ENCODE data around the gene PAX3. TPM values are rescaled to one million over a fixed set of nuclear protein-coding genes. Genes with fewer than 3 reads are reported as not detected.

PAX3 gene
- total and polyA plus RNA-seq, 3 experiments from 2014 or later = not detected

- Mint-ChIP-seq H3K4me1 (peaks cover 30 to 45% (median 39%) of the 10 kb centered on the region in 3 donors), H3K4me3 (peak overlapping the region in 1 of 7 donors; percentile 44), H3K36me3 (no peaks in the 10 kb centered on the region), H3K27me3 (peaks cover 90 to 91% of the 10 kb centered on the region in 2 donors), H3K9me3 (peaks cover 0 to 29% (median 17%) of the 10 kb centered on the region in 5 donors), H3K27ac (no peak overlapping the region)
- ChIA-PET CTCF (no interaction called here), POLR2A (no interaction called here)
- Histone ChIP-seq H3K9me3 (ENCODE audit: low read length) (no peaks in the 10 kb centered on the region), H3K36me3 (ENCODE audit: insufficient read depth, low read length) (no peaks in the 10 kb centered on the region), H3K4me3 (ENCODE audit: low read length) (no peak overlapping the region), H3K27ac (ENCODE audit: low read depth, low read length) (no peak overlapping the region), H3K27me3 (ENCODE audit: insufficient read depth, low read length, poor library complexity, severe bottlenecking) (peaks cover 73% of the 10 kb centered on the region), H3K4me1 (ENCODE audit: insufficient read depth, low read length) (peaks cover 1% of the 10 kb centered on the region)
- peak in 1 of 5 donors; percentile 26 for DNase-seq
Observed at GRCh38 chr2:222297600-222297935, 1.2 kb downstream of the PAX3 start.

- H3K27ac ChIP-seq (ENCODE audit: low read depth, low read length) = no peak overlapping the region
- ChIA-PET CTCF (no interaction called here), POLR2A (no interaction called here)
- H3K4me1 ChIP-seq (ENCODE audit: insufficient read depth, low read length) = no peaks in the 10 kb centered on the region
- no peaks in the 10 kb centered on the region for H3K36me3 ChIP-seq (ENCODE audit: insufficient read depth, low read length)
- Mint-ChIP-seq H3K4me1 (peaks cover 27 to 40% (median 34%) of the 10 kb centered on the region in 3 donors), H3K27me3 (peaks cover 90 to 91% of the 10 kb centered on the region in 2 donors), H3K9me3 (peaks cover 0 to 26% (median 18%) of the 10 kb centered on the region in 5 donors), H3K36me3 (no peaks in the 10 kb centered on the region), H3K4me3 (peak overlapping the region in 6 of 7 donors; percentile 19 to 85 (median 46)), H3K27ac (peak overlapping the region in 1 of 8 donors; percentile 74)
- peak in 1 of 5 donors; percentile 20 for DNase-seq
- no peaks in the 10 kb centered on the region for H3K9me3 ChIP-seq (ENCODE audit: low read length)
- peaks cover 68% of the 10 kb centered on the region for H3K27me3 ChIP-seq (ENCODE audit: insufficient read depth, low read length, poor library complexity, severe bottlenecking)
- H3K4me3 ChIP-seq (ENCODE audit: low read length) = no peak overlapping the region
Observed at GRCh38 chr2:222296911-222297599, 1.7 kb downstream of the PAX3 start.

- Mint-ChIP-seq H3K9me3 (peaks cover 0 to 22% (median 18%) of the 10 kb centered on the region in 5 donors), H3K27ac (no peak overlapping the region), H3K4me3 (peak overlapping the region in 6 of 7 donors; percentile 10 to 66 (median 24)), H3K27me3 (peaks cover 87 to 88% of the 10 kb centered on the region in 2 donors), H3K4me1 (peaks cover 27 to 39% (median 34%) of the 10 kb centered on the region in 3 donors), H3K36me3 (no peaks in the 10 kb centered on the region)
- ChIA-PET CTCF (no interaction called here), POLR2A (no interaction called here)
- no peak overlapping the region for H3K27ac ChIP-seq (ENCODE audit: low read depth, low read length)
- no peaks in the 10 kb centered on the region for H3K4me1 ChIP-seq (ENCODE audit: insufficient read depth, low read length)
- H3K27me3 ChIP-seq (ENCODE audit: insufficient read depth, low read length, poor library complexity, severe bottlenecking) = peaks cover 61% of the 10 kb centered on the region
- no peak for DNase-seq
- H3K36me3 ChIP-seq (ENCODE audit: insufficient read depth, low read length) = no peaks in the 10 kb centered on the region
- H3K4me3 ChIP-seq (ENCODE audit: low read length) = no peak overlapping the region
- H3K9me3 ChIP-seq (ENCODE audit: low read length) = no peaks in the 10 kb centered on the region
Observed at GRCh38 chr2:222296311-222296741, 2.5 kb downstream of the PAX3 start.

- no peaks in the 10 kb centered on the region for H3K36me3 ChIP-seq (ENCODE audit: insufficient read depth, low read length)
- peaks cover 27 to 39% (median 34%) of the 10 kb centered on the region in 3 donors for H3K4me1 Mint-ChIP-seq
Observed at GRCh38 chr2:222295368-222296062, 3.3 kb downstream of the PAX3 start.

DNA sequence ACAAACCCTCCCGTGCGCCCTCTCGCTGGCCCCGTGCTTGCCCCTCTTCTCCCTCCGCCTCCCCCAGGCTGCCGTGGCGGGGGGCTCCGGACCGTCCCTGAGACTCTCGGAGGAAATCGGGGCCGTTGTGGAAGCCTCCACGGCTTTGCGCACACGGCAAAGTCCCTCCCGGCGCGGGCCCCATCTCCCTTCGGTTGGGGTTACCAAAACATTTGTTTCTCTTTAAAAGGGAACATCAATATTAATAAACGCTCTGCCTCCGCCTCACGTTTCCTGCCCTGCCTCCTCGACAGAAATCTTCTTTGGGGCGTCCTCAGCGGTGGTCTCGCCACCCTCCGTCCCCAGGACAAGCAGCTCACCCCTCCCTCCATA, 3.8 kb downstream of the PAX3 start:
- CTCF ChIA-PET = no interaction called here
- Mint-ChIP-seq H3K9me3 (peaks cover 0 to 23% (median 19%) of the 10 kb centered on the region in 5 donors), H3K27ac (no peak overlapping the region), H3K4me3 (peak overlapping the region in 6 of 7 donors; percentile 29 to 68 (median 61)), H3K4me1 (peaks cover 27 to 39% (median 34%) of the 10 kb centered on the region in 3 donors), H3K36me3 (no peaks in the 10 kb centered on the region), H3K27me3 (peaks cover 85 to 88% of the 10 kb centered on the region in 2 donors)
- Histone ChIP-seq H3K36me3 (ENCODE audit: insufficient read depth, low read length) (no peaks in the 10 kb centered on the region), H3K9me3 (ENCODE audit: low read length) (no peaks in the 10 kb centered on the region), H3K4me3 (ENCODE audit: low read length) (no peak overlapping the region), H3K27ac (ENCODE audit: low read depth, low read length) (no peak overlapping the region), H3K4me1 (ENCODE audit: insufficient read depth, low read length) (no peaks in the 10 kb centered on the region), H3K27me3 (ENCODE audit: insufficient read depth, low read length, poor library complexity, severe bottlenecking) (peaks cover 52% of the 10 kb centered on the region)
- no peak for DNase-seq
- POLR2A ChIA-PET = no interaction called here

More at GRCh38 chr2:222295368-222296062, 3.3 kb downstream of the PAX3 start:
- Mint-ChIP-seq H3K4me3 (peak overlapping the region in 6 of 7 donors; percentile 58 to 68 (median 62)), H3K27ac (peak overlapping the region in 1 of 8 donors; percentile 6), H3K36me3 (no peaks in the 10 kb centered on the region), H3K9me3 (peaks cover 0 to 22% (median 19%) of the 10 kb centered on the region in 5 donors), H3K27me3 (peaks cover 85 to 88% of the 10 kb centered on the region in 2 donors)
- H3K4me1 ChIP-seq (ENCODE audit: insufficient read depth, low read length) = no peaks in the 10 kb centered on the region
- CTCF ChIA-PET = no interaction called here
- POLR2A ChIA-PET = no interaction called here
- H3K4me3 ChIP-seq (ENCODE audit: low read length) = peak overlapping the region; percentile 22
- no peak overlapping the region for H3K27ac ChIP-seq (ENCODE audit: low read depth, low read length)
- H3K27me3 ChIP-seq (ENCODE audit: insufficient read depth, low read length, poor library complexity, severe bottlenecking) = peaks cover 53% of the 10 kb centered on the region
- no peaks in the 10 kb centered on the region for H3K9me3 ChIP-seq (ENCODE audit: low read length)
- no peak for DNase-seq

DNA sequence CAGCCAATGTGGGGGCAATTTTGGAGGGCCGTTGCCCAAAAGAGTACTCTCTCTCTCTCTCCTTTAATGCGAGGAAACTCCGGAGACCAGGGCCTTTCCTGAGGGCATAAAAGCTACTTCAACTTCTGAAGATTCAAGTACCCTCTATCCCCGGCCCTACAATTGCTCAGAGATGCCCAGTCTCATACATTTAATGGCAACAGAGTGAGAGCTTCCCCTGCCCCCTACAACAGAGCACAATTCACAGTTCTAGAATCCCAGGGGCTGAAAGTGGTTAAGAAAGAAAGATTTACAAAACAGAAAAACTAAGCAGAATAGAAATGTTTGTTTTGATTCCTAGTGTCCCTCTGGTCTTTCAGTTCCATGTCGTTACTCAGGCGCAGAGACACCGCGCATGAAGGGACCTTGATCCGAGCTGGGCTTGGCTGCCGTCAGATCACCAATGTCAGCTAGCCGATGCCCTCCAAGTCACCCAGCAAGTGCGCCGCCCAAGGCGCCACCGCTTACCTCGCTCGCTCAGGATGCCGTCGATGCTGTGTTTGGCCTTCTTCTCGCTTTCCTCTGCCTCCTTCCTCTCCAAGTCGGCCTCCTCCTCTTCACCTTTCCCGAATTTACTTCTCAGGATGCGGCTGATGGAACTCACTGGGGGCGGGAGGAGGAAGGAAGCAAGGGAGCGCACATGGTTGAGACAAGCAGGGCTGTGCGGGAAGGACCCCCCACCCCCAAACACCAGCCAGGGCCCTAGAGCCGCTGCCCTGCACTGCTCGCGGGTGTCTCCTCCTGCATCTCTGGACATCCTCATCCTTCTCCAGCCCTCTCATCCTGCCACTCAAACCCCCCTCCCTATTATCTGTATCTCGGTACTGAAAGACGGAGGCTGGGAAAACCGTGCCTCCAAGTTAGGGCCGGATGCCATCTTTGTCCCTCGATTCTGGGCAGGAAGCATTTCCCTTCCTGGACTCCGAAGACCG, 4.9 kb downstream of the PAX3 start:
- no peak overlapping the region for H3K27ac Mint-ChIP-seq
- Histone ChIP-seq H3K4me3 (ENCODE audit: low read length) (no peak overlapping the region), H3K36me3 (ENCODE audit: insufficient read depth, low read length) (no peaks in the 10 kb centered on the region), H3K4me1 (ENCODE audit: insufficient read depth, low read length) (no peaks in the 10 kb centered on the region), H3K27ac (ENCODE audit: low read depth, low read length) (no peak overlapping the region), H3K9me3 (ENCODE audit: low read length) (no peaks in the 10 kb centered on the region), H3K27me3 (ENCODE audit: insufficient read depth, low read length, poor library complexity, severe bottlenecking) (peaks cover 52% of the 10 kb centered on the region)
- ChIA-PET CTCF (no interaction called here), POLR2A (no interaction called here)
- no peak for DNase-seq
- H3K4me1 Mint-ChIP-seq = peaks cover 24 to 29% (median 24%) of the 10 kb centered on the region in 3 donors
- no peaks in the 10 kb centered on the region for H3K36me3 Mint-ChIP-seq
- peaks cover 0 to 28% (median 13%) of the 10 kb centered on the region in 5 donors for H3K9me3 Mint-ChIP-seq
- H3K27me3 Mint-ChIP-seq = peaks cover 84 to 88% of the 10 kb centered on the region in 2 donors
- peak overlapping the region in 2 of 7 donors; percentile 13 to 15 for H3K4me3 Mint-ChIP-seq

DNA sequence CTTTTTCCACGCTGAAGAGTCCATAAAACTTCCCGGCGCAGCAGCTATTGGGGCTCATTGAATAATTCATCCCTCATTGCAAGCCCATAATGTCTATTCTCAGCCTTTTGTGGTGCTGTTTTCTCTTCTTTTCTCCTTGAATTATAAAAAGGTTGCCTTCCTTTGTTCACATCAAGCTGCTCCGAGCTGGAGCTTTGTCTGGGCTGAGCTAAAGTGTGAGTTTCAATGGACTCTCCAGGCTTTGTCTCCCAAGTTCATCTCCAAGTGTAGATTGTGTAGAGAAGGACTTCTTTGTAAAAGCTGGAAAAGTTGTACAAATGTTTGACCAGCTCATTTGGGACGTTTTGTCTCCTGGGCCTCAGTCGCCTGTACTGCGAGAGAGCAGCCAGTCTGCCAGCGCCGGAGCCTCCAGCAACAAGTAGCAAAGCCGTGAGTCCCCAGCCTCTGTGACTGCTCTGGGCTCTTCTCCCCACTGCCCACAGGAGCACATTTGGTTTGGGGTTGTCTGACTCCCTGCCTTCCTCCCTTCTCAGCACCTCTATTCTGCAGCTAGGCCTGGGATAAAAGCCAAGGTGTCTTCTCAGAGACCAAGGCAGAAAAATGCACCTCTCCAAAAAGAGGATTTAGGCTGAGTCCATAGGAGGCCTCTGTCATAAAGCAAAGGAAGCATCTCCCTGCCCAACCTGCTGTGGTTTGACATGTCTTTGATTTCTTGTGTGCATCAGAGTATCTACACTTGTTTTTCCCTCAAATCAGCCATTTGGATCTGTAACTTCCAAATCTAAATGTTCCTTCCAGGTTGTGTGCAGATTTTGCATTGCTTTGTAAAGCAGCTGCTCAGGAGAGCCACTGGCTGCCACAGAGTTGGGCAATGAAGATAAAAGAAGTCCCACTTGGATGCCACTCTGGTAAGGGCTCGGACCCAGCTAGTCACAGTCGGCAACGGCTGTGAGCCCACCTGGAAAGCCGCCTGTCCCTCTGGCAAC, 6.4 kb downstream of the PAX3 start:
- no peak overlapping the region for H3K4me3 ChIP-seq (ENCODE audit: low read length)
- H3K27ac ChIP-seq (ENCODE audit: low read depth, low read length) = no peak overlapping the region
- H3K4me1 ChIP-seq (ENCODE audit: insufficient read depth, low read length) = no peaks in the 10 kb centered on the region
- peaks cover 23 to 25% (median 24%) of the 10 kb centered on the region in 3 donors for H3K4me1 Mint-ChIP-seq
- no peaks in the 10 kb centered on the region for H3K36me3 Mint-ChIP-seq
- H3K27ac Mint-ChIP-seq = no peak overlapping the region
- H3K27me3 Mint-ChIP-seq = peaks cover 85 to 94% of the 10 kb centered on the region in 2 donors
- DNase-seq = no peak
- no peaks in the 10 kb centered on the region for H3K36me3 ChIP-seq (ENCODE audit: insufficient read depth, low read length)
- peaks cover 0 to 23% (median 13%) of the 10 kb centered on the region in 5 donors for H3K9me3 Mint-ChIP-seq
- peaks cover 57% of the 10 kb centered on the region for H3K27me3 ChIP-seq (ENCODE audit: insufficient read depth, low read length, poor library complexity, severe bottlenecking)
- ChIA-PET POLR2A (no interaction called here), CTCF (no interaction called here)
- no peak overlapping the region for H3K4me3 Mint-ChIP-seq
- H3K9me3 ChIP-seq (ENCODE audit: low read length) = no peaks in the 10 kb centered on the region

Measured in CD8-positive, alpha-beta memory T cell (primary cell).